H1 (cell line): ENCODE data around the gene POLR3G. TPM values are rescaled to one million over a fixed set of nuclear protein-coding genes. Genes with fewer than 3 reads are reported as not detected.

Source experiments
- EZH2 ChIP-seq: fragments of 200-600 bp; sonication (generic); IDR thresholded peaks from 2 replicates; pipeline ENCODE4 v1.7.1; 2012; ENCODE audit warnings: low read depth, mild to moderate bottlenecking, moderate library complexity, low read length, inconsistent platforms; ENCODE audit not compliant: severe bottlenecking
- KDM5A ChIP-seq: fragments of 200-600 bp; IDR thresholded peaks from 2 replicates; pipeline ENCODE4 v1.7.1; 2012; ENCODE audit warnings: mild to moderate bottlenecking, low read length, inconsistent platforms, mixed read lengths
- NRF1 ChIP-seq: IDR thresholded peaks from 2 replicates; pipeline ENCODE4 v1.6.1; 2011; ENCODE audit warnings: mild to moderate bottlenecking, low read depth, low read length, improper control_type of control experiment
- USF2 ChIP-seq: IDR thresholded peaks from 2 replicates; pipeline ENCODE4 v1.6.1; 2011; ENCODE audit warnings: low read length, improper control_type of control experiment
- polyA plus RNA-seq, 7 experiments: library from polyadenylated mRNA; depleted of rRNA in 3 of 7; stranded (reverse) in 5 of 7; unstranded in 2 of 7; fragments of >200 nt in 5 of 7; fragments of 200-250 nt in 2 of 7; gene quantifications; 1 replicate in 5 of 7; 2 replicates in 1 of 7; 4 replicates in 1 of 7; pipeline versions ENCODE4 v1.2.1 to v1.2.3, GENCODE V29; 2011 to 2013; ENCODE audit warnings: missing spikeins in 2 of 7, mixed read lengths in 2 of 7
- total RNA-seq: library from RNA; stranded (reverse); fragmentation: NEBNext Ultra II Directional; extraction: Animal tissue kit (Norgen Biotek cat#: 25700); gene quantifications from 2 replicates; pipeline ENCODE4 v1.2.1, GENCODE V29; 2021
- TF ChIP-seq, protein P1 (sequence below): fragments of 300-600 bp; sonication (generic); IDR thresholded peaks from 2 replicates; pipeline ENCODE4 v1.7.1; 2012; ENCODE audit warnings: low read length, moderate library complexity, mild to moderate bottlenecking, inconsistent platforms; ENCODE audit not compliant: insufficient replicate concordance

Gene POLR3G
- total and polyA plus RNA-seq, 2 of the 8 experiments (the other 6 are each of a cell fraction or from before 2014, with no cell fraction given): 119 to 179 TPM

- TF ChIP-seq, protein P1, sequence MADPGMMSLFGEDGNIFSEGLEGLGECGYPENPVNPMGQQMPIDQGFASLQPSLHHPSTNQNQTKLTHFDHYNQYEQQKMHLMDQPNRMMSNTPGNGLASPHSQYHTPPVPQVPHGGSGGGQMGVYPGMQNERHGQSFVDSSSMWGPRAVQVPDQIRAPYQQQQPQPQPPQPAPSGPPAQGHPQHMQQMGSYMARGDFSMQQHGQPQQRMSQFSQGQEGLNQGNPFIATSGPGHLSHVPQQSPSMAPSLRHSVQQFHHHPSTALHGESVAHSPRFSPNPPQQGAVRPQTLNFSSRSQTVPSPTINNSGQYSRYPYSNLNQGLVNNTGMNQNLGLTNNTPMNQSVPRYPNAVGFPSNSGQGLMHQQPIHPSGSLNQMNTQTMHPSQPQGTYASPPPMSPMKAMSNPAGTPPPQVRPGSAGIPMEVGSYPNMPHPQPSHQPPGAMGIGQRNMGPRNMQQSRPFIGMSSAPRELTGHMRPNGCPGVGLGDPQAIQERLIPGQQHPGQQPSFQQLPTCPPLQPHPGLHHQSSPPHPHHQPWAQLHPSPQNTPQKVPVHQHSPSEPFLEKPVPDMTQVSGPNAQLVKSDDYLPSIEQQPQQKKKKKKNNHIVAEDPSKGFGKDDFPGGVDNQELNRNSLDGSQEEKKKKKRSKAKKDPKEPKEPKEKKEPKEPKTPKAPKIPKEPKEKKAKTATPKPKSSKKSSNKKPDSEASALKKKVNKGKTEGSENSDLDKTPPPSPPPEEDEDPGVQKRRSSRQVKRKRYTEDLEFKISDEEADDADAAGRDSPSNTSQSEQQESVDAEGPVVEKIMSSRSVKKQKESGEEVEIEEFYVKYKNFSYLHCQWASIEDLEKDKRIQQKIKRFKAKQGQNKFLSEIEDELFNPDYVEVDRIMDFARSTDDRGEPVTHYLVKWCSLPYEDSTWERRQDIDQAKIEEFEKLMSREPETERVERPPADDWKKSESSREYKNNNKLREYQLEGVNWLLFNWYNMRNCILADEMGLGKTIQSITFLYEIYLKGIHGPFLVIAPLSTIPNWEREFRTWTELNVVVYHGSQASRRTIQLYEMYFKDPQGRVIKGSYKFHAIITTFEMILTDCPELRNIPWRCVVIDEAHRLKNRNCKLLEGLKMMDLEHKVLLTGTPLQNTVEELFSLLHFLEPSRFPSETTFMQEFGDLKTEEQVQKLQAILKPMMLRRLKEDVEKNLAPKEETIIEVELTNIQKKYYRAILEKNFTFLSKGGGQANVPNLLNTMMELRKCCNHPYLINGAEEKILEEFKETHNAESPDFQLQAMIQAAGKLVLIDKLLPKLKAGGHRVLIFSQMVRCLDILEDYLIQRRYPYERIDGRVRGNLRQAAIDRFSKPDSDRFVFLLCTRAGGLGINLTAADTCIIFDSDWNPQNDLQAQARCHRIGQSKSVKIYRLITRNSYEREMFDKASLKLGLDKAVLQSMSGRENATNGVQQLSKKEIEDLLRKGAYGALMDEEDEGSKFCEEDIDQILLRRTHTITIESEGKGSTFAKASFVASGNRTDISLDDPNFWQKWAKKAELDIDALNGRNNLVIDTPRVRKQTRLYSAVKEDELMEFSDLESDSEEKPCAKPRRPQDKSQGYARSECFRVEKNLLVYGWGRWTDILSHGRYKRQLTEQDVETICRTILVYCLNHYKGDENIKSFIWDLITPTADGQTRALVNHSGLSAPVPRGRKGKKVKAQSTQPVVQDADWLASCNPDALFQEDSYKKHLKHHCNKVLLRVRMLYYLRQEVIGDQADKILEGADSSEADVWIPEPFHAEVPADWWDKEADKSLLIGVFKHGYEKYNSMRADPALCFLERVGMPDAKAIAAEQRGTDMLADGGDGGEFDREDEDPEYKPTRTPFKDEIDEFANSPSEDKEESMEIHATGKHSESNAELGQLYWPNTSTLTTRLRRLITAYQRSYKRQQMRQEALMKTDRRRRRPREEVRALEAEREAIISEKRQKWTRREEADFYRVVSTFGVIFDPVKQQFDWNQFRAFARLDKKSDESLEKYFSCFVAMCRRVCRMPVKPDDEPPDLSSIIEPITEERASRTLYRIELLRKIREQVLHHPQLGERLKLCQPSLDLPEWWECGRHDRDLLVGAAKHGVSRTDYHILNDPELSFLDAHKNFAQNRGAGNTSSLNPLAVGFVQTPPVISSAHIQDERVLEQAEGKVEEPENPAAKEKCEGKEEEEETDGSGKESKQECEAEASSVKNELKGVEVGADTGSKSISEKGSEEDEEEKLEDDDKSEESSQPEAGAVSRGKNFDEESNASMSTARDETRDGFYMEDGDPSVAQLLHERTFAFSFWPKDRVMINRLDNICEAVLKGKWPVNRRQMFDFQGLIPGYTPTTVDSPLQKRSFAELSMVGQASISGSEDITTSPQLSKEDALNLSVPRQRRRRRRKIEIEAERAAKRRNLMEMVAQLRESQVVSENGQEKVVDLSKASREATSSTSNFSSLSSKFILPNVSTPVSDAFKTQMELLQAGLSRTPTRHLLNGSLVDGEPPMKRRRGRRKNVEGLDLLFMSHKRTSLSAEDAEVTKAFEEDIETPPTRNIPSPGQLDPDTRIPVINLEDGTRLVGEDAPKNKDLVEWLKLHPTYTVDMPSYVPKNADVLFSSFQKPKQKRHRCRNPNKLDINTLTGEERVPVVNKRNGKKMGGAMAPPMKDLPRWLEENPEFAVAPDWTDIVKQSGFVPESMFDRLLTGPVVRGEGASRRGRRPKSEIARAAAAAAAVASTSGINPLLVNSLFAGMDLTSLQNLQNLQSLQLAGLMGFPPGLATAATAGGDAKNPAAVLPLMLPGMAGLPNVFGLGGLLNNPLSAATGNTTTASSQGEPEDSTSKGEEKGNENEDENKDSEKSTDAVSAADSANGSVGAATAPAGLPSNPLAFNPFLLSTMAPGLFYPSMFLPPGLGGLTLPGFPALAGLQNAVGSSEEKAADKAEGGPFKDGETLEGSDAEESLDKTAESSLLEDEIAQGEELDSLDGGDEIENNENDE: no peak
- TF ChIP-seq KDM5A (no peak), EZH2 (no peak), NRF1 (no peak), USF2 (no peak)
Observed at GRCh38 chr5:90437663-90438062, 37.0 kb upstream of the POLR3G start (continued).
